DOHH2 (cell line): Measurements from ENCODE around the gene CCNI2.

Experiments used
- H3F3A ChIP-seq: fragments of 200-600 bp; sonication (generic), shearing (Covaris generic); 2 replicates; pipeline ENCODE4 v1.6.0; 2016; ENCODE audit warnings: antibody characterized with exemption, mild to moderate bottlenecking; ENCODE audit not compliant: control insufficient read depth, insufficient read depth
- H3K27ac ChIP-seq: fragments of 200-600 bp; sonication (generic); 2 replicates; pipeline ENCODE4 v1.5.1; 2014; ENCODE audit warnings: low read depth, mild to moderate bottlenecking, low read length, moderate library complexity
- H3K27me3 ChIP-seq: fragments of 200-600 bp; sonication (generic); 2 replicates; pipeline ENCODE4 v1.6.1; 2014; ENCODE audit warnings: mild to moderate bottlenecking, low read length, mixed read lengths; ENCODE audit not compliant: control insufficient read depth
- H3K36me3 ChIP-seq: fragments of 200-600 bp; sonication (generic); 2 replicates; pipeline ENCODE4 v1.6.1; 2014; ENCODE audit warnings: mild to moderate bottlenecking, low read length, moderate library complexity, mixed read lengths; ENCODE audit not compliant: control insufficient read depth
- H3K4me1 ChIP-seq: fragments of 200-600 bp; sonication (generic); 2 replicates; pipeline ENCODE4 v1.6.1; 2014; ENCODE audit warnings: mild to moderate bottlenecking, low read length, mixed read lengths; ENCODE audit not compliant: control insufficient read depth
- H3K4me2 ChIP-seq: fragments of 200-600 bp; sonication (generic); 2 replicates; pipeline ENCODE4 v1.6.0; 2014; ENCODE audit warnings: mild to moderate bottlenecking, low read length, moderate library complexity
- H3K4me3 ChIP-seq: fragments of 200-600 bp; sonication (generic); 2 replicates; pipeline ENCODE4 v1.5.1; 2014; ENCODE audit warnings: mild to moderate bottlenecking, low read length, mixed read lengths
- H3K79me2 ChIP-seq: fragments of 200-600 bp; sonication (generic); 2 replicates; pipeline ENCODE4 v1.6.1; 2014; ENCODE audit warnings: mild to moderate bottlenecking, low read length, mixed read lengths; ENCODE audit not compliant: control insufficient read depth
- H3K9me2 ChIP-seq: fragments of 200-600 bp; sonication (generic); replicated peaks from 2 replicates; pipeline ENCODE4 v1.6.1; 2014; ENCODE audit warnings: mild to moderate bottlenecking, low read length, mixed read lengths; ENCODE audit not compliant: control insufficient read depth
- H3K9me3 ChIP-seq: fragments of 200-600 bp; sonication (generic); 2 replicates; pipeline ENCODE4 v1.6.1; 2014; ENCODE audit warnings: antibody characterized with exemption, low read length, mixed read lengths; ENCODE audit not compliant: control insufficient read depth, insufficient read depth
- H4K20me1 ChIP-seq: fragments of 200-600 bp; sonication (generic); 2 replicates; pipeline ENCODE4 v1.6.0; 2014; ENCODE audit warnings: low read depth, mild to moderate bottlenecking, antibody characterized with exemption, low read length, moderate library complexity; ENCODE audit not compliant: control insufficient read depth, insufficient read depth
- EZH2phosphoT487 ChIP-seq: fragments of 200-600 bp; sonication (generic); IDR thresholded peaks from 2 replicates; pipeline ENCODE4 v1.6.1; 2017; ENCODE audit warnings: borderline replicate concordance, mild to moderate bottlenecking, antibody characterized with exemption, low read length, moderate library complexity, mixed read lengths
- TF ChIP-seq, protein P1 (sequence below): fragments of 200-600 bp; sonication (generic); IDR thresholded peaks from one replicate; pipeline ENCODE4 v1.5.1; 2014; ENCODE audit warnings: antibody characterized with exemption, mild to moderate bottlenecking, low read depth, low read length; ENCODE audit not compliant: poor library complexity, severe bottlenecking

Gene CCNI2

DNA sequence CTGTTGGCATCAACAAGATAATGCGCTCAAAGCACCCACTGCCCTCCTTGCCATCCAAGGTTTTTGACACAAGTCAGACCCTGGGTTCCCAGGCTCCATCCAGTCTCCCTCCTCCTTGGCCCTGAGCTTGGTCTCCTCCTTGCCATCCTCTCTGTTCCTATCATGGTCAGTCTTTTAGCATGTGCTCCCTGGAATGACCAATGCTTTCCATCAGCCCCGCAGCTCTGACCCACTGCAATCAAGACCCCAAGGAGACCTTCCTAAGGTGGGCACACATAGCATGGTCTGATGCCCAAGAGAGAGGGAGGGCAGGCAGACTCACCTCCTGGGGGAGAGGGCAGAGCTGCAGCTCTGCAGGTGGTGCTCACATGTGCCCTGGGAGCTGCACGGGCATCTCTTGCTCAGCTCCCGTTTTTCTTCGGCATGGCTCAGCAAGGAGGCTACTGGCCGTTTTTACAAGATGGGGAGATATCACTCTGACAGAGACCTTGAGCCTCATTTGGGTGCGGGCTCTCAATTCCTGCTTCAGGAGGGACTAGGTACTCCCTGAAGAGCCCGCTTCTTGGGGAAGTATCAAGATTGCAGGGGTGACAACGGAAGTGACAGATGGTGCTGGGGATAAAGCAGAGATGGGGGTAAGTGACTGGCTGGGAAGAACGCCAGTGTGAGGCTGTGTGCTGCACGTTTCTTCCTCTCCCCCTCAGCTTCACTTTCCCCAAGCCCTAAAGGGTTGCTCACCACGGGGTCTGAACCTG lies 26.6 kb downstream of the CCNI2 start:
- no peaks in the 10 kb centered on the region for H4K20me1 ChIP-seq
- no peak overlapping the region for H3K27ac ChIP-seq

DNA sequence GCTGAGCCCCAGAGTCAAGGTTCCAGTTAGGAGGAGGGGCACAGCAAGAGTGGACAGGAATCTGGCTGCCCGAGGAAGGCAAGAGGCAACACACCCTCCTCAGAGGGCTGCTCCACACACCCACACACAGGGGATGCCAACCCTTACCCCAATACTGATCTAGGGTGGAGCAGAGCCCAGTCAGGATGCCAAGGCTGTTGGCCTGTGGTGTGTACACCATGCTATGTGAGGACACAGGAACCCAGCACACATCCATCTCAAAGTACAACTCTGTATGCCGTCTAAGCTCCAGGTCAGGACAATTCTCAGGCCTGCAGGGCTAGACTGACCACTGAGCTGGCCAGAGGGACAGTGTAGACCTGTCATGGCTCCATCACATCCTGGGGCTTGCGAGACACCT lies 27.2 kb downstream of the CCNI2 start:
- H3K9me2 ChIP-seq: no peaks in the 10 kb centered on the region
- H3K27me3 ChIP-seq: peaks cover 40% of the 10 kb centered on the region
- no peak overlapping the region for H3K4me2 ChIP-seq
- no peaks in the 10 kb centered on the region for H3K4me1 ChIP-seq
- no peak overlapping the region for H3K4me3 ChIP-seq
- H3K36me3 ChIP-seq: no peaks in the 10 kb centered on the region
- H3K79me2 ChIP-seq: no peaks in the 10 kb centered on the region
- H3K9me3 ChIP-seq: no peaks in the 10 kb centered on the region
- no peaks in the 10 kb centered on the region for H4K20me1 ChIP-seq
- H3K27ac ChIP-seq: no peak overlapping the region
- TF ChIP-seq, protein P1, sequence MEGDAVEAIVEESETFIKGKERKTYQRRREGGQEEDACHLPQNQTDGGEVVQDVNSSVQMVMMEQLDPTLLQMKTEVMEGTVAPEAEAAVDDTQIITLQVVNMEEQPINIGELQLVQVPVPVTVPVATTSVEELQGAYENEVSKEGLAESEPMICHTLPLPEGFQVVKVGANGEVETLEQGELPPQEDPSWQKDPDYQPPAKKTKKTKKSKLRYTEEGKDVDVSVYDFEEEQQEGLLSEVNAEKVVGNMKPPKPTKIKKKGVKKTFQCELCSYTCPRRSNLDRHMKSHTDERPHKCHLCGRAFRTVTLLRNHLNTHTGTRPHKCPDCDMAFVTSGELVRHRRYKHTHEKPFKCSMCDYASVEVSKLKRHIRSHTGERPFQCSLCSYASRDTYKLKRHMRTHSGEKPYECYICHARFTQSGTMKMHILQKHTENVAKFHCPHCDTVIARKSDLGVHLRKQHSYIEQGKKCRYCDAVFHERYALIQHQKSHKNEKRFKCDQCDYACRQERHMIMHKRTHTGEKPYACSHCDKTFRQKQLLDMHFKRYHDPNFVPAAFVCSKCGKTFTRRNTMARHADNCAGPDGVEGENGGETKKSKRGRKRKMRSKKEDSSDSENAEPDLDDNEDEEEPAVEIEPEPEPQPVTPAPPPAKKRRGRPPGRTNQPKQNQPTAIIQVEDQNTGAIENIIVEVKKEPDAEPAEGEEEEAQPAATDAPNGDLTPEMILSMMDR: no peak
- no peak for TF ChIP-seq EZH2phosphoT487
- peaks cover 5% of the 10 kb centered on the region; the same call in 1 of the 2 replicates for H3F3A ChIP-seq

More for the DNA sequence above, 26.6 kb downstream of the CCNI2 start:
- no peaks in the 10 kb centered on the region for H3K9me3 ChIP-seq
- TF ChIP-seq, protein P1: no peak
- TF ChIP-seq EZH2phosphoT487: no peak
- H3F3A ChIP-seq: no peaks in the 10 kb centered on the region
- no peaks in the 10 kb centered on the region for H3K4me1 ChIP-seq
- peaks cover 34% of the 10 kb centered on the region for H3K27me3 ChIP-seq
- H3K9me2 ChIP-seq: no peaks in the 10 kb centered on the region
- H3K4me3 ChIP-seq: no peak overlapping the region
- no peaks in the 10 kb centered on the region for H3K36me3 ChIP-seq
- H3K4me2 ChIP-seq: no peak overlapping the region
- no peaks in the 10 kb centered on the region for H3K79me2 ChIP-seq

DNA sequence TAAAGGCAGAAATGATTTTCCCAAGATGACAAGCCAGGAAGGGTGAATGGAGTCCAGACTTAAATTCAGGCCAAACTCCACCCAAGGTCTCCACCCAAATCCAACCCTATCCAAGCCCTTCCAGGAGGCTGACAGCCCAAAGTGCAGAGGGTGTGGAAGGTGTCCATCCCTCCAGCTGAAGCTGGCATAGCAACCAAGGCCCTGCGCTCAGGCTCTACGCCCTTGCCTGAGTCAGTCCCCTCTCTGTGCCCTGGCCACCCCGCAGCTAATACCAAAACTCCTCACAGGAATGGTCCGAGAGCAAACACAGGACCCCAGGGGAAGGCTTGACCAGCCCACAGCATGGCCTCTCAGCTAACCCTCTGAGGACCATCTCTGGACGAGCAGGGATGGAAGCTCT lies 27.7 kb downstream of the CCNI2 start:
- Histone ChIP-seq H3K79me2 (no peaks in the 10 kb centered on the region), H3K4me2 (no peak overlapping the region)

More for the DNA sequence above, 27.7 kb downstream of the CCNI2 start:
- Histone ChIP-seq H3K9me2 (no peaks in the 10 kb centered on the region), H3K36me3 (no peaks in the 10 kb centered on the region), H3F3A (peaks cover 8% of the 10 kb centered on the region; the same call in 1 of the 2 replicates), H3K4me3 (no peak overlapping the region), H4K20me1 (no peaks in the 10 kb centered on the region), H3K4me1 (no peaks in the 10 kb centered on the region), H3K9me3 (no peaks in the 10 kb centered on the region), H3K27me3 (peaks cover 43% of the 10 kb centered on the region), H3K27ac (no peak overlapping the region)
- TF ChIP-seq, protein P1: no peak
- no peak for TF ChIP-seq EZH2phosphoT487
